NCI-H128 (cell line): Measurements from ENCODE around the gene ZNF302.
"Not testable (repeated sequence)": the region's sequence is repeated elsewhere in the genome, so short reads cannot be mapped to it uniquely, and the experiment has no call there.

ENCODE experiments used
- DNase-seq: peaks from one replicate; lab custom pipeline; 2025; ENCODE audit not compliant: unreplicated experiment; lab: John Stamatoyannopoulos, UW

Gene ZNF302

DNA sequence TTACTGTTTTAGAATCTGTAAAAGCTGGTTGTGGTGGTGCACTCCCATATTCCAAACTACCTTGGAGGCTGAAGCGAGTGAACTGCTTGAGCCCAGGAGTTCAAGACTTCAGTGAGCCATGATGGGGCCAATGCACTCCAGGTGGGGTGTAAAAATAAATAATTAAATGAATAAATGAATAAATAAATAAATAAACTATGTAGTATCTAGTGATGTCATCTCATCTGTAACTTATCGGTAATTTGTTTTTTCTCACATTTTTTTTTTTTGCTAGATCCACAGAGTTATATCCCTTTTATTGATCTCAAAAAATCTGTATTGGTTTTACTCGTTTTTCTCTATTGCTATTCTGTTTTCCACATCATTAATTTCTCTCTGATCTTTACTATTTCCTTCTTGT, 5.5 kb upstream of the ZNF302 start:
- no peak for DNase-seq

GRCh38 chr19:34673590-34673989, 3.9 kb upstream of the ZNF302 start:
- no peak for DNase-seq

DNA sequence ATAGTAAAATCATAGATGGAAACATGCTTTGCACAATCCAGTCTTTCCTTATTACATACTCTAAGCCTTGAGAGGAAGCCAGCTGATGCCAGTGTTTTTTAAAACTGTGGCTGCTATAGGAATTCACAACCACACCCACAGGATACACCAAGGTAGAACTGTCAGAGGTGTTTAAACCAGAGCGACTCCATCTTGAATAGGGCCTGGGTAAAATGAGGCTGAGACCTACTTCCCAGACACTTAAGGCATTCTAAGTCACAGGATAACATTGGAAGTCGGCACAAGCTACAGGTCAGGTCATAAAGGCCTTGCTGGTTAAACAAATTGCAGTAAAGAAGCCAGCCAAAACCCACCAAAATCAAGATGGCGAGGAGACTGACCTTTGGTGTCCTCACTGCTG, 2.2 kb upstream of the ZNF302 start:
- DNase-seq = no peak

DNA sequence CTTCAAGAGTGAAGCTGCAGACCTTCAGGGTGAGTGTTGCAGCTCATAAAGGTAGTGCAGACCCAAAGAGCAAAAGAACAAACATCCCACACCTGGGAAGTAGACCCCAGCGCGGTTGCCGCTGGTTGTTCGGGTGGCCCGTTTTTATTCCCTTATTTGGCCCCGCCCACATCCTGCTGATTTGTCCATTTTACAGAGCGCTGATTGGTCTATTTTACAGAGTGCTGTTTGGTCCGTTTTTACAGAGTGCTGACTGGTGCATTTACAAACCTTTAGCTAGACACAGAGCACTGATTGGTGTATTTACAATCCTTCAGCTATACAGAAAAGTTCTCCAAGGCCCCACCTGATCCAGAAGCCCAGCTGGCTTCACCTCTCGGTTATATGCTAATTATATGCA, 1.6 kb upstream of the ZNF302 start:
- no peak for DNase-seq

DNA sequence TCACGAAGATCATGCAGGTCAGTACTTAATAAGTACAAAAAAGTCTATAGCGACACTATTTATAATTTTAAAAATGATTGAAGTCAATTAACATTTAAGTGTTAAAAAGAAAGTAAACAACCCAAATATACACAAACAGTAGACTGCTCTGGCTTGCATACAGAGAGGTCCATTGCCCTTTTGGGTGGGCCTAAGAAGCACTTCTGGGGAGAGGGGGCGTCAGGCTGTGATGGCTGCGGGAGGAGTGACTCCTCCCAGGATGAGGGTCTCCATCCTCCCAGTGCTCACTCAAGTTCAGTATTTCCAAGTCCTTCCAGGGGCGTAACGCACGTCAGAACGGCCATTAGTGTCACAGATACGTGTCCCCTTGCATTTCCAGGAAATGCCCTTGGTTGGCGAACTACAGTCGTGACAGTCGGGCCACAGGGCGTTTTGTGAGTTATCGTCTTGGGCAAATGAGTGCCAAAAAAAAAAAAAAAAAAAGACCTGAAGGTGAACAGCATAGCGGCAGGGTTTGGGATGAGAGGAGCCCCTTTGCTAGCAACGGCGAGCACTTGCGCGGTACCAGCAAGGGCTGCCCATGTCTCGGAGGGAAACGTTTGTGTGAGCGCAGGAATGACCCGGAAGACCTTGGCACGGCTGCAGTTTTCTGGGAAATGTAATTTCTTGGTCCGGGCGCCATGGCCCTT, 637 bp upstream of the ZNF302 start, which contains the start of gene SCGB2B2:
TSS of gene SCGB2B2 (minus strand) at position 463 of the 689 bp plus-strand sequence. CDS start 82,596 bp downstream, outside the sequence.
- DNase-seq = peak; percentile 80

- DNase-seq = no peak
Observed at GRCh38 chr19:34678085-34678412, 571 bp downstream of the ZNF302 start.

DNA sequence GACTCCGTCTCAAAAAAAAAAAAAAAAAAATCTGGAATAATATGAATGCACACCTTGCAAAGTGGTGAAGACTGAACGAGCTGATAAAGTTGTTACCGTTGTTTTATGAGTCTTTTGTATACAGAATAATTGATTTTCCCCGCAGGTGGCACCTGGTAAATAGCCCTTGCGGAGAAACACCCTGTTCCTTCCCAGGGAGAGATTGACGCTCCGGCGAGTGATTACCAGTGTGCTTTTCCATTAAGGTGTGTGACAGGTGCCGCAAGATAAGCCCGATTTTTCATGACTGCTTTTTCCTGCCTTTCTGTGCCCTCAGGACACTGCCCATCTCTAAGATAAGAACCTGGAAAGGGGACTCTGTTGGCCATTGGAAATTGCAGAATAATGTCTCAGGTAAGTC, 943 bp downstream of the ZNF302 start:
- DNase-seq = no peak

DNA sequence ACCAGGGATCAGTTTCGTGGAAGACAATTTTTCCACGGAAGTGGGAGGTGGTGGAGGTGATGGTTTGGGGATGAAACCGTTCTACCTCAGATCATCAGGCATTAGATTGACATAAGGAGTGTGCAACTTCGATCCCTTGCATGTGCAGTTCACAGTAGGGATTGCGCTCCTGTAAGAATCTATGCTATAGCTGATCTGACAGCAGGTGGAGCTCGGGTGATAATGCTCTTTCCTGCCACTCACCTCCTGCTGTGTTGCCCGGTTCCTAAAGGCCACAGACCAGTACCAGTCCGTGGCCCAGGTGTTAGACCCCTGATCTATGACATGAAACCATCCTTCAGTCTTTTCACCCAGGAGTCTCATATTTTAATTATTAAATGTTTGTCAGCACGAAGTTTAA, 4.0 kb downstream of the ZNF302 start:
- no peak for DNase-seq

DNA sequence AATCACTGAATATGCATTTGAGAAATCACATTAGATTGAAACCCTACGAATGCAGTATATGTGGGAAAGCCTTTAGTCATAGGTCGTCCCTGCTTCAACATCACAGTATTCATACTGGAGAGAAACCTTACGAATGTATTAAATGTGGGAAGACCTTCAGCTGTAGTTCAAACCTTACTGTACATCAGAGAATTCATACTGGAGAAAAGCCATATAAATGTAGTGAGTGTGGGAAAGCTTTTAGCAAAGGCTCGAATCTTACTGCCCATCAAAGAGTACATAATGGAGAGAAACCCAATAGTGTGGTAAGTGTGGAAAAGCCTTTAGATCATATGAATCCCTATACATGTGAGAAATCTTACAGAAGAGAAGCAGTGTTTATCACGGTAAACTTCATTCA, 7.8 kb downstream of the ZNF302 start:
- DNase-seq = not testable (repeated sequence)

DNA sequence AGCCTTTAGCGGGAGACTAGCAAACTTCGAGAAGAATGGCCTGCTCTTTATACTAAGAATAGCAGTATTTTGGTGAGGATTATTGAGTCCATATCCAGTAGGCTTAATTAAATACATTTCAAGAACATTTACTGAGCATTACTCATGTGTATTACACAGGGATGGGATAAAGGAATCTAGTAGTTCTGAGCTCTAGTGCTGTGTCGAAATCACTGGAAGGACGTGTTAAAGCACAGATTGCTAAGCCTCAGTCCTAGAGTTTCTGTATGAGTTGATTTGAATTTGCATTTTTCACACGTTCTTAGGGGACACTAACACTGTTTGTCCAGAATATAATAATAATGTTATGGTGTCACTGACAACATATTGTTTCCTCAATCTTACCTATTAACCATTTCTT, 9.0 kb downstream of the ZNF302 start:
- no peak for DNase-seq

DNA sequence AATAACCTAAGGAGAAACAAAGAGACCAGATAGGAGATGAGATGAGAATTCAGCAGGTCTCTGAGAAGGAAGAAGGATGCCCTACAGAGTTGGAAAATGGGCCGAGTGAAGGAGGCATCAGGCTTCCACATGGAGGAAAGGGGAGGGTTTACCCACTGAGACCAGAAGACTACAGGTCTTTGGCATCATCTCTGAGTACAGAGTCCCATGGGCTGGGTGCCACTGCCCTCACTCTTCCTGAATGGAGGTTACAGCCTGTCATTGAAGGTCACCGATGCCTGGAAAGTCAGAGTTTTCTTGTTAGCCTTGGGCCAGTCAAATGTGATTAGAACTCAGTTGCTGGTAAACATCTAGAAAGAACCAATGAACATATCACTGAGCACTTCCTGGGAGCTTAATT, 9.9 kb downstream of the ZNF302 start:
- DNase-seq = no peak

GRCh38 chr19:34688592-34688991, 11.1 kb downstream of the ZNF302 start:
- DNase-seq = no peak

DNA sequence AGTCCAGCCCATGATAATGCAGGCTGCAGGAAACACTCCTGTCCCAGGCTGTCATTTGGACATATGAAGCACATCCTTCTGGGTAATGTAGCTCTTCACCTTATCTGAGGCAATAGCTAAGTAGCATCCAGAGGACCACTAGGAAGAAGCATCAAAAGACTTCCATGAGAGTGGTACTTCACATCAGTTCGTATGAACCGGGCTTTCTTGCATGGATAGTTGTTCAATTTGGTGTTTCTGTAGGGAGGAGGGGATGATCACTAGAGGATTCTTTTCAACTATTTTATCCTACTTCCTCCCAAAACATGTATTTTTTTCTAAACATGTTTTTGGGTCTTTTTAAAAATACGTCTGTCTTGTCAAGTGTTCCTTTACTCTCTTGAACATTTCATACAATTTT, 12.9 kb downstream of the ZNF302 start:
- no peak for DNase-seq

GRCh38 chr19:34692549-34692948, 15.1 kb downstream of the ZNF302 start:
- DNase-seq = no peak

DNA sequence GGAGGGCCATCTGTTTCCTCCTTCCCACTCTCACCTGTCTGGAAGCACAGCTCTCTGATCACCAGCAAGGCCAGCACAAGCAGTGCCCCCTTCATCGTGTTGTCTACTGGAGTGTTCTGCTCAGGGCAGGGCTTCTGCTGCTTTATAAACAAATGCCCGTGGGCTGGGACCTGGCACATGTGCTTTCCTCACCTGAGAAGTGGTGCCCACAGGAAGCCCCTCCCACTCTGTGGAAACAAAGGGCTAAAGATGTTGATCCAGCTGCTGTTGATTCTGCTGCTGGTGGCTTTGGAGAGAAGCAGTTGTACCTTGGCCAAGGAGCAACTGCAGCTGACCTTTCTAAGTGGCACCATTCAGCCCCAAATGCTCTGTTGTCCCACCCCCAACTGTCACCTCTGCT, 30.2 kb downstream of the ZNF302 start:
- no peak for DNase-seq

DNA sequence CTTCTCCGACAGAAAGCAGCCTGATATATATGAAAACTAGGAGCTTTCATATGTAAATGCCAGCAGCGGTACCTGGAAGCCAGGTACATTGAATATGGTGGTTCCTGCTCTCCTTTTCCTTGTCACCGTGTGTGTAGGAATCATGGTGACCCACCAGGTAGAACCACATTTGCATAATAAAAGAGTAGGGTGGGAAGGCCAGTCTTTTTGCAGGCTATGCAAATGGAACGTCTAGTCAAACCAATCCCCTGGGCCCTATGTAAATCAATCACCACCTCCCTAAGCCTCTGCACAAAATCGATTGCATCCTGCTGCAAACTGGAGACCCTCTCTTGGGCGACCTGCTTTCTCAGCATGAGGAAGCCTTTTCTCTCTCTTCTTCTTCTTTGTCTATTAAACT, 34.4 kb downstream of the ZNF302 start:
- no peak for DNase-seq

DNA sequence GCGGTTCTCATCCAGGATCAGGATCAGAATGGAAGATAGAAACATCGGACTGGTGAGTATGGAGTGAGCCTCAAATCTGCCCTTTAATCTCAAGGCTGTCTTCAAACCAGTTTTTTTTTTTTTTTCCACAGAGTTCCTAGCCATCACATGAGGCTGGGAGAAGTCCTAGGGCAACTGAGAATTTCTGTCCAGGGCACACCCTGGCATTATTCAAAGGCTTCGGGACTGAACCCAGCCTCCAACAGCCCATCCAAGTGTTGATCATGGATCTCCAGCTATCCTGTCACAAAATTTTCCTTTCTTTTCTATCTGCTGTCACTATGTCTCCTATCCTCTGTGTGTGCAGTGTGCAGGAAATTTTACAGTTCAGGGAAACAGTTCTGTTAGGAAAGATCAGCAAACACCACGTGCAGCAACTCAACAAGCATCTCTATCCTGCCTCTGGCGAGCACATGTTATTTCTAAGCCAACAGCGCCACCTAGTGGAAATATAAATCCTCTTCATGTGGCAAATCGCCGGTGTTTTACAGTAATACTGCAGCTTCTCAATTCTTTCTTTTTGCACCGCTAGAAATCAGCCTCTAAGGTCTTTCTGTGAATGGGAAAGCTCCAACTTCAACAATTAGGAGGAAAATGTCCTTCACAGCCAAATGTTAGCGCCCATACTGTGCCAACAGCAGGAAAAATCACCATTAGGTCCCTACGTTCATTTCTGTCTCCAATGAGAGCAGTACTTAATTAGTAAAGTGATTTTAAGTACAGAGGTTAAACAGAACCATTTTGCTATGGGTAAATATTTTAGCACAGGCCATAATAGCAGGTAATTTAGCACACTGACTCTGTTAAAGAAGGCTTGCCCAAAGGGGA, 35.1 kb downstream of the ZNF302 start:
- DNase-seq = peak; percentile 55

DNA sequence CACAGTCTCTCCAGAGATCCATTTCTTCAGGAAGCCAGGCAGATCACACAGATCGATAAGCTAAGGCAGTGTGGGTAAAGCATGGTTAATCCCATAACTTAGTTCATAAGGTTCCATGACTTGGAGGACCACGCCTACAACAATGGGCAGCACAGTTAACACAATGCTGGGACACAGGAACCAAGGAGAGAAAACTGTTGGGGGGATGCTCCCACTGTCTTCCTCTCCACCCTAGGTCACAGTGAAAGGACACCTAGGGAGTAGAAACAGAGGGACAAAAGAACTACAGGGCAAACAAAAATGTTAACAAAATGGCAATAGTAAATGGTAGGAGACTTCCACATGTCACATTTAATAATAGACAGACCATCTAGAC, 35.8 kb downstream of the ZNF302 start:
- no peak for DNase-seq

GRCh38 chr19:34715357-34715756, 37.9 kb downstream of the ZNF302 start:
- no peak for DNase-seq

DNA sequence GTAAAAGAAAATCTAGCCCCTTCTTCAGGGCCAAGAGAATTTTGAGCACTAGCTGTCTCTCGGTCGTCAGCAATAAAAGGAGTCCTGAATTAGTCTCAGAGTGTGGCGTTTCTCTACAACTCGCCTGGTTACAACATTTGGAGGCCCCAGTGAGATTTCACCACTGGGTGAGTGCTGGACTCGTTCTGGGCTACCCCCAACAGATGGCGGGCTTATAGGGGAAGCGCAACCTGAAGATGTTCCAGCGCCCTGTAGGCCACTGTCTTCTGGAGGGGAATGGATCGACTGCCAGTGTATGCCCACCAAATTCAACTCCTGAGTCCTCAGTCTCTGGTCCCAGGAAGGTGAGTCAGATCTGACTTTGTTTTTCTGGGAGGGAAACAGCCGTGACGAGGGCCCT, 44.9 kb downstream of the ZNF302 start:
- no peak for DNase-seq

DNA sequence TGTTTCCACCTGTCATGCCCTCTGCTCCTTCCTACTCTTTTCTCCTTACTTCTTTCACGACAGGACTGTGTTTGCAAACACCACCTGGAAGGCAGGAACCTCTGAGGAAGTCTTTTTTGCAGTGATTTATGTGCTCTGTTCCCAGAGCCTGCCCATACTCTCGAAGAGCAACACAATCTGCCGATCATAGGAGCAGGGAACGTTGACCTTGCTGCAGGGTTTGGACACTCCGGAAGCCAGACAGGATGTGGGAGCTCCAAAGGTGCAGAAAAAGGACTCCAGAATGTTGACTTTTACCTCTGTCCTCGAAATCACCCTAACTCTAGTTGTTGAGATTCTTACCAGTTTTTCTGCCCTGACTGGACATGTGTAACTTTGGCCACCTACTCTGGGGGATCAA, 47.9 kb downstream of the ZNF302 start:
- DNase-seq = no peak

- no peak for DNase-seq
Observed at GRCh38 chr19:34731019-34731829, 53.7 kb downstream of the ZNF302 start.
